Measurements from ENCODE around the gene LYRM4.

DNA sequence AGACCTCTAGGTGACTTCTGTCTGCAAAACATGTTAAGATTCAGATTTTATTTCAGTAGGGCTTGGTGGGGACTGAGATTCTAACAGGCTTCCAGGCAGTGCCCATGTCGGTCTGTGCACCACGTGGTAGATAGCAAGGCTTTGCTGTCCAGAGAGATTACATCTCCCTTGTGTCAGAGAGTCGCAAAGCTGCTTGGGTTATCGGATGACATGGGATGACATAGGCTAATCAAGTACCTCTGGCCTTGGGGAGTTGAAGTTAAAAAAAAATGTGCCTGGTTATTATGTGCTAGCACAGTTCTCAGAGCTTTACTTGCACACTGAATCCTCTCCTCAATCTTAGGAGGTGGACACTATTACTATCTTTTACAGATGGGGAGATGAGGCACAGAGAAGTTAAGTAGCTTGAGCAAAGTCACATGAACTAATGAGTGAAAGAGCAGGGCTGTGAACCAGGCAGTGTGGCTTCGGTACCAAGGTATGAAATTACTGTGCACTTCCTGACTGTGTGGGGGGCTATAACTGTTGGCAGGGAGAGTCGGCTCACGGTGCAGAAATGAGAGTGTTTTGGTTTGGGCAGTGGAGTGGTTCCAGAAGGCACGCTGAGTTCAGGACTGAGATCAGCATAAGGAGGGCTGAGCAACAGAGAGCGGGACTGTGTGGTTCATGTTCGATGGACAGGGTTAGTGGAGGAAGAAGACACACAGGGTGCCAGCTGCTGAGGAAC is 41.6 kb upstream of the LYRM4 start:
- TF ChIP-seq, protein P1, sequence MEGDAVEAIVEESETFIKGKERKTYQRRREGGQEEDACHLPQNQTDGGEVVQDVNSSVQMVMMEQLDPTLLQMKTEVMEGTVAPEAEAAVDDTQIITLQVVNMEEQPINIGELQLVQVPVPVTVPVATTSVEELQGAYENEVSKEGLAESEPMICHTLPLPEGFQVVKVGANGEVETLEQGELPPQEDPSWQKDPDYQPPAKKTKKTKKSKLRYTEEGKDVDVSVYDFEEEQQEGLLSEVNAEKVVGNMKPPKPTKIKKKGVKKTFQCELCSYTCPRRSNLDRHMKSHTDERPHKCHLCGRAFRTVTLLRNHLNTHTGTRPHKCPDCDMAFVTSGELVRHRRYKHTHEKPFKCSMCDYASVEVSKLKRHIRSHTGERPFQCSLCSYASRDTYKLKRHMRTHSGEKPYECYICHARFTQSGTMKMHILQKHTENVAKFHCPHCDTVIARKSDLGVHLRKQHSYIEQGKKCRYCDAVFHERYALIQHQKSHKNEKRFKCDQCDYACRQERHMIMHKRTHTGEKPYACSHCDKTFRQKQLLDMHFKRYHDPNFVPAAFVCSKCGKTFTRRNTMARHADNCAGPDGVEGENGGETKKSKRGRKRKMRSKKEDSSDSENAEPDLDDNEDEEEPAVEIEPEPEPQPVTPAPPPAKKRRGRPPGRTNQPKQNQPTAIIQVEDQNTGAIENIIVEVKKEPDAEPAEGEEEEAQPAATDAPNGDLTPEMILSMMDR (optimal IDR thresholded peaks at IDR 0.05 in 1 of 3, IDR thresholded peaks at IDR 0.05 in 1 of 3, conservative IDR thresholded peaks at IDR 0.05 in 1 of 3; ENCODE audit: extremely low read depth in 1 of 3, insufficient read depth in 2 of 3, low read length in 3 of 3), result no peak
- TF ChIP-seq EZH2 (IDR thresholded peaks at IDR 0.05; ENCODE audit: low read length), result no peak
